SIG-M5 treated with dmso at 0.1 percent for 504 hours (cell line): ENCODE data around the gene FAM222B.

Experiments used
- DNase-seq: peaks from one replicate; lab custom pipeline; 2025; ENCODE audit not compliant: unreplicated experiment; lab: John Stamatoyannopoulos, UW

FAM222B gene

DNA sequence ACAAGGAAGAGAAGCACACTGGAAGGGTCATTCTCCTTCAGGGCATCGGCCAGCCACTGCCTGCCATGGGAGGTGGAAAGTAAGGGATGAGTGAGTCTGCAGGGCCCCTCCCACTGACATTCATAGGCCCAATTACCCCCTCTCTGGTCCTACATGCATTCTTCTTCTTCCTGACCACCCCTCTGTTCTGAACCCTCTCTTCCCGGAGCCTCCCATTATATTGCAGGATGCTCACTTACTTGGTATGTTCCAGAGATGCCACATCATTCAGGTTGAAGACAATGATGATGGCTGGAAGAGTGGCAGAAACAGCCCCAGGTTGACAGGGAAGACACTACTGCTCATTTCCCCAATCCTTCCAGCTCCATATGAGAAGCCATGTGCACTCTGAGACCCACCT lies 127.4 kb downstream of the FAM222B start:
- DNase-seq: no peak

DNA sequence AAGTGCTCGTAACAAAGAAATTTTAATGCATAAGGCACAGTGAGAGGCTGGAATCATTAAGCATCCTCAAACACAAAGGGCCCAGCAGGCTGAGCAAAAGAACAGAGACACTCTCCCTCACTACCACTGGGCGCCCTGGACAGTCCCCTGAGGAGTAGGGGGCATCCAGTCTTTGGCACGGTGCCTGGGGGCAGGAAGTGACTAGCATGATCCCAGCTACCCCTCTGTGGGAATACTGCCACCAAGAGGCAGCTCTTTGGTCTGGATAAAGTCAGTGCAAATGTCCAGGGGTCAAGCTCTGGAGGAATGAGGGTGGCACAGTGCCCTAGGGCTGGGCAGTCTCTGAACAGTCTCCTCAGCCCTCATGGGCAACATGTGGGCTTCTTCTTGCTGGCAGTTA lies 128.3 kb downstream of the FAM222B start:
- DNase-seq: no peak

DNA sequence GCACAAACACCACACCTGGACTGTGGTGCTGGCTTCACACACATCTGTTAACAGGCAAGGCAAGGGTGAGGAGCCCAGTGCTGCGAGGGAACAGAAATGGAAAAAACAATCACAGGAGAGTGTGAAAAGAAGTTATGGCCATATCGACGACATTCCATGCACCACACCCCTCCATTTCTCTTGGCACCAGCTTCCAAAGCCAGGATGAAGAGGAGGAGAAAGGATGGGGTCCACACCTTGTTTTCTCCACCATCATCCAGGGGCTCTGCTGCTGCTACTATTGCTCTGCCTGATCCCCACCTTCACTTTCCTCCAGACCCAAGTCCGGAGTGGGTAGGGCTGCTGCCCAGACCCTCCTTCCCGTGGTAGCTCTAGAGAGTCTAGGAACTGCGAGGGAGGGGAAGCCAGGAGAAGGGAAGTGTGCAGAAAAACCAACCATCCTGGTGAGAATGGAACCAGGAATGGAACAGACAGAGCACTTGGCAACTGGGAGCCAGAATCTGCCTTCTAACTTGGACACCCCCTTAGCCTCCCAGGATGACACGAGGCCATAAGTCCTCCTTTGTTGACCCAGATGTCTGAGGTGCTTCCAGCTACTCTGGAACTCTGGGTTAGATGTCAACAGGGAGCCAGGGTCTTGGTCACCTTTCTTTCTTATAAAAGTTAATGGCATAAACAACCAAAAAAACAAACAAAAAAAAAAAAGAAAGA lies 129.7 kb downstream of the FAM222B start:
- DNase-seq: no peak

DNA sequence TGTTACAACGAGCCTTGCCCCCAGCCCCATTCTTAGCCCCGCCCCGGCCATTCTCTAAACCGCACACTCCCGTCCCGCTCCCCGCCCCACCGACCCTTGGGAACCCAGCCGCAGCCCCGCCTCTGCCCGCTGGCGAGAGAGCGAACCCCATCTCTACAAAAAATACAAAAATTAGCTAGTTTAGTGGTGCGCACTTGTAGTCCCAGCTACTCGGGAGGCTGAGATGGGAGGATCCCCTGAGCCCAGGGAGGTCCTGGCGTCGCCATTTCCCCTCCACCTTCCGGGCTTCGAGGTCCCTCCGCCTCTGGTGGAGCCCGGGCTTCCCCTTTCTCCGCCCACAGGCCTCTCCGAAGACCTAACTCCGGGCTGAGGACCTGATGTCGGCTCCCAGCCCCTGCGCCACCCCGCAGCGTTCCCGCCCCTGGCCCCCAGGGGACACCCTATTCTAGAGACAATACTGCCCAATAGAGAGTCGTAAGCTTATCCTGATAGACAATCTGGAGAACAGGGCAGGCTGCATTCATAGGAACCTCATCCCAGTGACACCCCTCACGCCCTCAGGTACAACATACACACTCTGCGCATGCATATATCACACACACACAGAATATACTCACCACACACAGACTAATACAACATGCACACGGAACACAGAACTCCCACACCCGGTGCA lies 130.4 kb downstream of the FAM222B start:
- peak; percentile 78 for DNase-seq

DNA sequence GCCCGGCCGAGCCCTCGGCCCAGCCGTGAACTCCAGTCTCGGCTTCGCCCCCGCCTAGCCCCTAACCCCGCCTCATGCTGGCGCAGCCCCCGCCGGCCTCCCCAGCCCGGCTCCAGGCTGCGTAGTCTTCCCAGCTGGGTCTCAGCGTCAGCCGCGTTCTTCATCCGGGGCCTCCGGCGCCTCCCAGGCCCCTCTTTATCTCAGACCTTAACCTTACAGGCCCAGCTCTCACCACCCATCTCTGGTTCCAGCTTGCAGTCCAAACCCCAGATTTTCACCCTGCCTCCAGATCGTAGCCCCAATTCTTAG lies 130.9 kb downstream of the FAM222B start, which contains the start of gene PROCA1:
Gene PROCA1 (minus strand): TSS at position 166 of the 309 bp plus-strand sequence. CDS start 228 bp downstream, outside the sequence.
- no peak for DNase-seq

DNA sequence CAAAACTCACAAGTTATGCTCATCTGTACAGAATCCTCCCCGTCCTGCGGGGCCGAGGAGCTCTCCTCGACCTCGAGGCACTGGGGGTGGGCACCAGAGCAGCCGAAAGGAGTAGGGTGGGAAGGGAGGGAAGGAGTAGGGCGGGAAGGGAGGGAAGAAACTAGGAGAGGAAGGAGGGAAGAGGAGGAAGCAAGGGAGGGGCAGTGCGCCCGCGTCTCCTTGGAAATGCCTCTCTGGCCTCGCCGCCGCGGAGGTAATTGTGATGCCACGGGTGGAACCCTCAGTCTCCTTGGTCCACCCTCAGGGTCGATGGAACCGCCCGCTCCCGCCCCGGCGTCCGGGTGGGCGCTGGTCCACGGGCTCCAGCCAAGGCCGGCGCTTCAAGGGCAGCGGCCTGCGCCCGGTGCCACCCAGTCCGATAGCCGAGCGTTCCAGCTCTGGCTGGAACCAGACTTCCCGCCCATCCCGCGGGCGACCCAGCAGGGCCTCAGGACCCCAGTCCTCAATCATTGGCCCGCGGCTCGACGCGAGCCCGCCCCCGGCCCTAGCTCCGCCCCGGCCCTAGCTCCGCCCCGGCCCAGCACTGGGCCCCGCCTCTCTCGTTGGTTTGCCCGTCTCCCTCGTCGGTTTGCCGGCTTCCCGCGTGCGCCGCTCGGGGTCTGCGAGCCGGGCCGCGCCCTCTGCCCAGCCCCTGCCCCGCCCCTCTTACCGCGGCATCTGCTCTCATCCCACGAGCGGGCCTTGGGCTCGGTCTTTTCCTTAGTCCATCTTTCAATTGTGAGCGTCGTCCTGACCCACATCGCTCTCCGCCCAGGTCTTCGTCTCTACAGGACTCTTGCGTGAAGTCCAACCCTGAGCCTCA lies 131.5 kb downstream of the FAM222B start:
- DNase-seq: peak; percentile 86

DNA sequence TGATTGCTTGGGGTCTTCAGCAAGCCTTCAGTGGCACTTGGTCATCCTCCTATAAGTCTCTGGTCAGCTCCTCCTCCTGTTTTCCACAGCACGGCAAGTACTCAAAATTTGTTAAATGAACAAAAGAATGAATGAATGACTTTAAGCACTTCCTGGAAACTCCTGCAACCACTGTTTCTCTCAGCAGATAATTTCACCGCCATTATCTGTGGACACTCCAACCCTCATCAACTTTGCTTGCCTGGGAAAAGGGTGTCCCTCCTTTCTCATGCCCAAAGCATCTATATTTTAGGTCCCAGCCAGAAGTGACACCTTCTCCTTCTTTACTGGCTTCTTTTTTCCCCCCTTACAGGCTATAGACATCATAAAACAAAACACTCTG lies 135.3 kb downstream of the FAM222B start:
- no peak for DNase-seq

DNA sequence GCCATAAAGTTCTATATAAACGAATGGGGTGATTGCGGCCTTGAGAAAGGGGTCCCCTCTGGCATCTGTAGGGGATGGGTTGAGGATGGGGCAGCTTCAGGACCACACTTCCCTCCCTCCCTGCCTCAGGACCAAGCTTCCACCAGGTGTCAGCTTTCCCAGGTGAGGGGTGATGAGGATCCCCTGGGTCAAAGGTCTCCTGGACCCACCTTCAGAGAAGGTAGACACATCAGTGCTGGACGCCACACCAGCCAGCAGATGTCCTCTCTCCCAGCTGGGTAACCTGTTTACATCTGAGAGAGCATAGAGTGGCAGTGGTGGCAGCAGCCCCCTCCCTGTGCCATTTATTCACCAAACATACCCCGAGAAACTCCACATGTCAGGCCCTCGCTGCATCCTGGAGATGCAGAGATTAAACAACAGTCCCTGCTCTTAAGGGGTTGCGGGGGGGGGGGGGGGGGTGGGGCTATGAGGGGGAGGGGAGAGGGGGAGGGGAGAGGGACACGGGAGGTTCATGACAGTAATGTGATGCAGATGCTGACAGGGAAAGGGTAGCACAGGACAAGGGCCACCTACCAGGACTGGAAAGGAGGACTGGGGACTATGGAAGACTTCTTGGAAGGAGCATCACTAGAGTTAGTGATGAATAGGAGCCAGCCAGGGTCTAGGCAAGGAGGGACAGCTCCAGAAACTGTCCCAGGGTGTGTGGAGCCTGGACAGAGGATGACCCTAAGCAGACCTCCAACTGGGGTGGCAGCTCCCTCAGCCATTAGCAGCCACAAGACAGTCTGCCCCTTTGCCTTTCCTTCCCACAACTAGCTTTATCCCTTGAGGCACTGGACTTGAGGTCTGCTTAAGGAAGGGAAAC lies 135.9 kb downstream of the FAM222B start:
- no peak for DNase-seq
